SK-N-SH treated with all-trans-retinoic acid at 6 μM for 48 hours (cell line): ENCODE data around the gene OR1M1.

ENCODE experiments used
- ARNTL ChIP-seq: fragments of 450-650 bp; formaldehyde crosslinking; IDR thresholded peaks from 2 replicates; pipeline ENCODE4 v1.5.0; 2020; ENCODE audit warnings: low read depth, mild to moderate bottlenecking, moderate library complexity, borderline replicate concordance
- CREB5 ChIP-seq: fragments of 250-450 bp; sonication (Bioruptor Pico); IDR thresholded peaks from 2 replicates; pipeline ENCODE4 v1.5.1; 2020; ENCODE audit warnings: low read depth, mild to moderate bottlenecking, moderate library complexity
- CSDC2 ChIP-seq: fragments of 250-450 bp; sonication (Bioruptor Pico); IDR thresholded peaks from 2 replicates; pipeline ENCODE4 v1.5.0; 2020; ENCODE audit warnings: mild to moderate bottlenecking, moderate library complexity
- CSRNP3 ChIP-seq: fragments of 250-450 bp; sonication (Bioruptor Pico); IDR thresholded peaks from 2 replicates; pipeline ENCODE4 v1.5.1; 2021; ENCODE audit warnings: mild to moderate bottlenecking, moderate library complexity
- ESRRG ChIP-seq: fragments of 250-450 bp; sonication (Bioruptor Pico); IDR thresholded peaks from 2 replicates; pipeline ENCODE4 v1.6.1; 2021; ENCODE audit warnings: mild to moderate bottlenecking
- GLIS3 ChIP-seq: fragments of 250-450 bp; sonication (Bioruptor Pico); IDR thresholded peaks from 2 replicates; pipeline ENCODE4 v1.5.0; 2020; ENCODE audit warnings: mild to moderate bottlenecking, moderate library complexity
- OSR1 ChIP-seq: fragments of 250-450 bp; sonication (Bioruptor Pico); IDR thresholded peaks from 2 replicates; pipeline ENCODE4 v1.8.0; 2022; ENCODE audit warnings: moderate library complexity, mild to moderate bottlenecking, inconsistent platforms
- PATZ1 ChIP-seq: fragments of 250-450 bp; sonication (Bioruptor Pico); IDR thresholded peaks from 2 replicates; pipeline ENCODE4 v1.8.0; 2020; ENCODE audit warnings: mild to moderate bottlenecking, moderate library complexity, borderline replicate concordance
- RARB ChIP-seq: fragments of 250-450 bp; sonication (Bioruptor Pico); IDR thresholded peaks from 2 replicates; pipeline ENCODE4 v1.8.0; 2021; ENCODE audit warnings: mild to moderate bottlenecking, moderate library complexity
- TSHZ2 ChIP-seq: fragments of 250-450 bp; sonication (Bioruptor Pico); IDR thresholded peaks from 2 replicates; pipeline ENCODE4 v1.5.0; 2020; ENCODE audit warnings: mild to moderate bottlenecking, moderate library complexity
- ZC3H10 ChIP-seq: fragments of 250-450 bp; sonication (Bioruptor Pico); IDR thresholded peaks from 2 replicates; pipeline ENCODE4 v1.5.1; 2021; ENCODE audit warnings: mild to moderate bottlenecking, moderate library complexity
- ZFP30 ChIP-seq: fragments of 450-650 bp; formaldehyde crosslinking; IDR thresholded peaks from 2 replicates; pipeline ENCODE4 v1.5.0; 2022; ENCODE audit warnings: mild to moderate bottlenecking, moderate library complexity
- ZNF70 ChIP-seq: fragments of 450-650 bp; formaldehyde crosslinking; IDR thresholded peaks from 2 replicates; pipeline ENCODE4 v1.5.0; 2020; ENCODE audit warnings: mild to moderate bottlenecking, moderate library complexity
- ZNF8 ChIP-seq: fragments of 450-650 bp; formaldehyde crosslinking; IDR thresholded peaks from 2 replicates; pipeline ENCODE4 v1.5.0; 2020; ENCODE audit warnings: mild to moderate bottlenecking, moderate library complexity

GRCh38 chr19:9054207-9054606, 32.7 kb upstream of the OR1M1 start:
- TF ChIP-seq ZFP30 (CRISPR knock-in tag) (no peak), ZNF8 (no peak), CSRNP3 (CRISPR knock-in tag) (no peak), PATZ1 (CRISPR knock-in tag) (no peak), ARNTL (CRISPR knock-in tag) (no peak), TSHZ2 (CRISPR knock-in tag) (no peak), CSDC2 (CRISPR knock-in tag) (no peak), ESRRG (no peak), RARB (no peak), GLIS3 (CRISPR knock-in tag) (no peak), ZC3H10 (CRISPR knock-in tag) (no peak), OSR1 (CRISPR knock-in tag) (no peak), CREB5 (CRISPR knock-in tag) (no peak), ZNF70 (CRISPR knock-in tag) (no peak)
